ENCODE measurements around the gene MXD4. TPM values are rescaled to one million over a fixed set of nuclear protein-coding genes. Genes with fewer than 3 reads are reported as not detected.

Gene MXD4
- total and polyA plus RNA-seq, 9 of the 15 experiments (the other 6 are each of a cell fraction or from before 2014, with no cell fraction given), result 0.06 to 13.5 (median 5.9) TPM

DNA sequence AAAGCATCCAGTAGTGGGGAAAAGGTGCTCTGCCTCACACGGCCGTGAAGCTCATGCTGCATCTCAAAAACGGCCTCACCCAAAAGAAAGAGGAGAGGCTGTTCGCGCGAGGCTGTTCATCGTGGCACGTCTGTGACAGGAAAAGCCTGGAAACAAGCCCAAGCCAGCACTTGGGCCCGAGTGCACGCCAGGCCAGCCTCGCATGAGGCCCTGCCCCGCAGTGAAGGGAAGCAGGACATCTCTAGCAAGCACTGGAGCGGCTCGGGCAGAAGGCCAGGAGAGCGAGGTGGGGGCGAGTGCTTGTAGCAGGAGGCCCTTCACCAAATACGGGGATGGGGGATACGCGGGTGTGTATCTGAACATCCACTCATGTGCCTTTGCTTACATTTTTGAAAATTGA, 39.9 kb upstream of the MXD4 start:
- peaks cover 0 to 54% of the 10 kb centered on the region in 2 experiments; a peak in 3 of 5 replicates for H3K4me1 ChIP-seq (replicated peaks in 1 of 2; ENCODE audit: control insufficient read depth in 2 of 2, insufficient read depth in 2 of 2, low read length in 2 of 2)
- ChIA-PET POLR2A (interaction anchor here (0.6 kb wide), 1 partner anchor 15 kb away, joined by 3 read pairs; no protein-coding TSS in a partner anchor), CTCF (ENCODE audit: low intra/inter-chr PET ratio) (no interaction called here)
- intact Hi-C loops (cut with micrococcal nuclease), result no loop called here
- H3K36me3 ChIP-seq (ENCODE audit: control insufficient read depth, insufficient read depth, low read length), result peaks cover 4% of the 10 kb centered on the region; the same call in 1 of the 3 replicates
- in situ Hi-C loops (cut with MboI), result no loop called here
- no TSS peak for BruUV-seq (replicated peaks)
- H4K20me1 ChIP-seq (replicated peaks; ENCODE audit: control insufficient read depth, insufficient read depth, low read length), result no peaks in the 10 kb centered on the region
- H3K9ac ChIP-seq (ENCODE audit: insufficient read depth in 1 of 2, low read depth in 2 of 2, low read length in 2 of 2), result no peak overlapping the region
- no peaks in the 10 kb centered on the region for H3K79me2 ChIP-seq (ENCODE audit: control insufficient read depth, insufficient read depth, low read length)
- H3K4me3 ChIP-seq, result no peak overlapping the region
- no peak for FAIRE-seq
- no peak for DNase-seq (ENCODE audit: extremely low read depth in 1 of 4, low spot score in 3 of 4)
- 80% methylated on average over 17 of the region's 19 CpGs for WGBS (ENCODE audit: insufficient coverage, low coverage, missing lambda C conversion rate)
- no peaks in the 10 kb centered on the region for H3K9me1 ChIP-seq (ENCODE audit: control insufficient read depth, insufficient read depth, low read length)
- no peak for TF ChIP-seq ZNF589 (CRISPR knock-in tag; IDR thresholded peaks at IDR 0.05; ENCODE audit: low read depth)
- no peak for TF ChIP-seq RAD21 (CRISPR knock-in tag; conservative IDR thresholded peaks at IDR 0.05 in 1 of 2, IDR thresholded peaks at IDR 0.05 in 1 of 2)
- TF ChIP-seq ESRRB (CRISPR knock-in tag; IDR thresholded peaks at IDR 0.05; ENCODE audit: borderline replicate concordance), result no peak
- TF ChIP-seq ZSCAN29 (IDR thresholded peaks at IDR 0.05), result no peak
- TF ChIP-seq, protein P1, sequence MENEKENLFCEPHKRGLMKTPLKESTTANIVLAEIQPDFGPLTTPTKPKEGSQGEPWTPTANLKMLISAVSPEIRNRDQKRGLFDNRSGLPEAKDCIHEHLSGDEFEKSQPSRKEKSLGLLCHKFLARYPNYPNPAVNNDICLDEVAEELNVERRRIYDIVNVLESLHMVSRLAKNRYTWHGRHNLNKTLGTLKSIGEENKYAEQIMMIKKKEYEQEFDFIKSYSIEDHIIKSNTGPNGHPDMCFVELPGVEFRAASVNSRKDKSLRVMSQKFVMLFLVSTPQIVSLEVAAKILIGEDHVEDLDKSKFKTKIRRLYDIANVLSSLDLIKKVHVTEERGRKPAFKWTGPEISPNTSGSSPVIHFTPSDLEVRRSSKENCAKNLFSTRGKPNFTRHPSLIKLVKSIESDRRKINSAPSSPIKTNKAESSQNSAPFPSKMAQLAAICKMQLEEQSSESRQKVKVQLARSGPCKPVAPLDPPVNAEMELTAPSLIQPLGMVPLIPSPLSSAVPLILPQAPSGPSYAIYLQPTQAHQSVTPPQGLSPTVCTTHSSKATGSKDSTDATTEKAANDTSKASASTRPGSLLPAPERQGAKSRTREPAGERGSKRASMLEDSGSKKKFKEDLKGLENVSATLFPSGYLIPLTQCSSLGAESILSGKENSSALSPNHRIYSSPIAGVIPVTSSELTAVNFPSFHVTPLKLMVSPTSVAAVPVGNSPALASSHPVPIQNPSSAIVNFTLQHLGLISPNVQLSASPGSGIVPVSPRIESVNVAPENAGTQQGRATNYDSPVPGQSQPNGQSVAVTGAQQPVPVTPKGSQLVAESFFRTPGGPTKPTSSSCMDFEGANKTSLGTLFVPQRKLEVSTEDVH (IDR thresholded peaks at IDR 0.05; ENCODE audit: low read depth, partially characterized antibody), result no peak
- TF ChIP-seq, protein P2, sequence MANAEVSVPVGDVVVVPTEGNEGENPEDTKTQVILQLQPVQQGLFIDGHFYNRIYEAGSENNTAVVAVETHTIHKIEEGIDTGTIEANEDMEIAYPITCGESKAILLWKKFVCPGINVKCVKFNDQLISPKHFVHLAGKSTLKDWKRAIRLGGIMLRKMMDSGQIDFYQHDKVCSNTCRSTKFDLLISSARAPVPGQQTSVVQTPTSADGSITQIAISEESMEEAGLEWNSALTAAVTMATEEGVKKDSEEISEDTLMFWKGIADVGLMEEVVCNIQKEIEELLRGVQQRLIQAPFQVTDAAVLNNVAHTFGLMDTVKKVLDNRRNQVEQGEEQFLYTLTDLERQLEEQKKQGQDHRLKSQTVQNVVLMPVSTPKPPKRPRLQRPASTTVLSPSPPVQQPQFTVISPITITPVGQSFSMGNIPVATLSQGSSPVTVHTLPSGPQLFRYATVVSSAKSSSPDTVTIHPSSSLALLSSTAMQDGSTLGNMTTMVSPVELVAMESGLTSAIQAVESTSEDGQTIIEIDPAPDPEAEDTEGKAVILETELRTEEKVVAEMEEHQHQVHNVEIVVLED (CRISPR knock-in tag; IDR thresholded peaks at IDR 0.05), result no peak
- no peak for TF ChIP-seq CSDE1 (IDR thresholded peaks at IDR 0.05)
- TF ChIP-seq ZNF3 (CRISPR knock-in tag; IDR thresholded peaks at IDR 0.05), result no peak
- no peak for TF ChIP-seq ZNF184 (CRISPR knock-in tag; IDR thresholded peaks at IDR 0.05)
- TF ChIP-seq ZNF134 (CRISPR knock-in tag; conservative IDR thresholded peaks at IDR 0.05), result no peak
- no peak for TF ChIP-seq NFXL1 (CRISPR knock-in tag; IDR thresholded peaks at IDR 0.05)
- TF ChIP-seq, protein P3, sequence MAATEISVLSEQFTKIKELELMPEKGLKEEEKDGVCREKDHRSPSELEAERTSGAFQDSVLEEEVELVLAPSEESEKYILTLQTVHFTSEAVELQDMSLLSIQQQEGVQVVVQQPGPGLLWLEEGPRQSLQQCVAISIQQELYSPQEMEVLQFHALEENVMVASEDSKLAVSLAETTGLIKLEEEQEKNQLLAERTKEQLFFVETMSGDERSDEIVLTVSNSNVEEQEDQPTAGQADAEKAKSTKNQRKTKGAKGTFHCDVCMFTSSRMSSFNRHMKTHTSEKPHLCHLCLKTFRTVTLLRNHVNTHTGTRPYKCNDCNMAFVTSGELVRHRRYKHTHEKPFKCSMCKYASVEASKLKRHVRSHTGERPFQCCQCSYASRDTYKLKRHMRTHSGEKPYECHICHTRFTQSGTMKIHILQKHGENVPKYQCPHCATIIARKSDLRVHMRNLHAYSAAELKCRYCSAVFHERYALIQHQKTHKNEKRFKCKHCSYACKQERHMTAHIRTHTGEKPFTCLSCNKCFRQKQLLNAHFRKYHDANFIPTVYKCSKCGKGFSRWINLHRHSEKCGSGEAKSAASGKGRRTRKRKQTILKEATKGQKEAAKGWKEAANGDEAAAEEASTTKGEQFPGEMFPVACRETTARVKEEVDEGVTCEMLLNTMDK (IDR thresholded peaks at IDR 0.05; ENCODE audit: borderline replicate concordance, insufficient read depth, low read depth, low read length, poor library complexity, severe bottlenecking), result no peak
- TF ChIP-seq FOSL1 (tag; conservative IDR thresholded peaks at IDR 0.05), result no peak
- H3K9me3 ChIP-seq (replicated peaks; ENCODE audit: control insufficient read depth, insufficient read depth, low read depth, low read length), result no peaks in the 10 kb centered on the region
- H3K27me3 ChIP-seq (ENCODE audit: control insufficient read depth in 2 of 2, insufficient read depth in 2 of 2, low read length in 2 of 2), result no peaks in the 10 kb centered on the region
- no peak for ATAC-seq
- H3K4me2 ChIP-seq (ENCODE audit: insufficient read depth, low read length), result no peak overlapping the region
- H2AFZ ChIP-seq (ENCODE audit: low read depth, low read length), result no peak overlapping the region
- H3K27ac ChIP-seq (ENCODE audit: extremely low read depth, low read depth, low read length), result no peak overlapping the region

Measured in K562 (cell line).